ENCODE data around the gene KCNMB2.

DNA sequence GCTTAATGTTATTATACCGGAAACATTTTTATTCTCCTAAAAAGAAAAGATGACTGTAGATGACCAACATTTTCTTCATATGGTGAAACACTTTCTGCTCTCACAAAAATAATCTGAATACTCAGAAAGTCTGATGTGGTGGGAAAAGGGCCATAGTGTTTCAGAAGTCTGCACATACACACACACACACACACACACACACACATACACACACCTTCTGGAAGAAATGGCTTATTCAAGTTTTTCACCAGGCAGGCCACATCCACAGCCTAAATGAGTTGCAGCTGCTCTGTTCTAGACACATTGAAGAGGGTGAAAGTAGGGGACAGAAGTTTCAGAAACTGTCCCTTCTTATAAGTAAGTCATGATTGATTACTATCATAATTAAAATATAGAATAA is 315.3 kb downstream of the KCNMB2 start:
- no peak for TF ChIP-seq EZH2phosphoT487 (IDR thresholded peaks at IDR 0.05; ENCODE audit: insufficient read depth, low read depth)
- TF ChIP-seq EZH2 (IDR thresholded peaks at IDR 0.05; ENCODE audit: insufficient read depth, poor library complexity, severe bottlenecking) = no peak

All from GM23248 (cell line).